Measurements from ENCODE around the gene COX14.

The COX14 gene

GRCh38 chr12:50157259-50157658 is 45.2 kb downstream of the COX14 start:
- Histone ChIP-seq H3K9me3 (ENCODE audit: control insufficient read depth, insufficient read depth, low read depth, low read length) (no peaks in the 10 kb centered on the region), H3K4me3 (ENCODE audit: low read depth, low read length) (no peak overlapping the region), H3K4me1 (ENCODE audit: control insufficient read depth, insufficient read depth, low read length) (no peaks in the 10 kb centered on the region), H3K36me3 (ENCODE audit: control insufficient read depth in 2 of 2, insufficient read depth in 1 of 2, low read length in 2 of 2) (peaks cover 3 to 6% of the 10 kb centered on the region in 2 experiments; a peak in 2 of 3 replicates), H3K27ac (ENCODE audit: extremely low read depth, low read depth, low read length) (no peak overlapping the region)
- ChIA-PET CTCF (interaction anchor here (0.6 to 1.3 kb wide), 4 partner anchors 15 to 148 kb away, joined by 3 to 6 read pairs (median 3); no protein-coding TSS in a partner anchor), POLR2A (interaction anchor here (0.7 to 0.8 kb wide), 2 partner anchors 10 to 18 kb away, joined by 3 to 4 read pairs; partner anchors contain the start of gene CERS5)
- TF ChIP-seq EGR2 (tag by site-specific recombination; IDR thresholded peaks at IDR 0.05; ENCODE audit: low read depth) (no peak), ZNF660 (tag by site-specific recombination; IDR thresholded peaks at IDR 0.05) (no peak), ZNF670 (tag by site-specific recombination; IDR thresholded peaks at IDR 0.05; ENCODE audit: low read depth) (no peak), ZNF140 (tag by site-specific recombination; IDR thresholded peaks at IDR 0.05) (no peak), RBAK (tag by site-specific recombination; IDR thresholded peaks at IDR 0.05) (no peak), KLF8 (tag by site-specific recombination; IDR thresholded peaks at IDR 0.05) (no peak), ZNF521 (tag by site-specific recombination; IDR thresholded peaks at IDR 0.05) (no peak), ZNF335 (tag by site-specific recombination; conservative IDR thresholded peaks at IDR 0.05) (no peak), HOXD13 (CRISPR knock-in tag; IDR thresholded peaks at IDR 0.05; ENCODE audit: borderline replicate concordance) (no peak), OVOL3 (tag by site-specific recombination; IDR thresholded peaks at IDR 0.05) (no peak), ZNF350 (tag by site-specific recombination; IDR thresholded peaks at IDR 0.05) (no peak), ZNF112 (tag by site-specific recombination; IDR thresholded peaks at IDR 0.05) (no peak), ZNF596 (tag by site-specific recombination; IDR thresholded peaks at IDR 0.05) (no peak), ZNF747 (tag by site-specific recombination; IDR thresholded peaks at IDR 0.05) (no peak), ZBTB48 (tag by site-specific recombination; IDR thresholded peaks at IDR 0.05) (no peak), ZFHX2 (tag by site-specific recombination; conservative IDR thresholded peaks at IDR 0.05) (no peak), ZNF558 (tag by site-specific recombination; IDR thresholded peaks at IDR 0.05) (no peak), ELK4 (IDR thresholded peaks at IDR 0.05; ENCODE audit: borderline replicate concordance, low read depth, low read length) (no peak)

- TF ChIP-seq ZNF112 (tag by site-specific recombination; IDR thresholded peaks at IDR 0.05) (no peak), ZNF830 (tag by site-specific recombination; IDR thresholded peaks at IDR 0.05; ENCODE audit: low read depth) (no peak), ZNF670 (tag by site-specific recombination; IDR thresholded peaks at IDR 0.05; ENCODE audit: low read depth) (no peak), WT1 (tag by site-specific recombination; IDR thresholded peaks at IDR 0.05) (no peak), SCRT2 (tag by site-specific recombination; IDR thresholded peaks at IDR 0.05) (peak; percentile 79), SCRT1 (tag by site-specific recombination; IDR thresholded peaks at IDR 0.05; ENCODE audit: borderline replicate concordance) (peak; percentile 71; the same call in 1 of the 2 replicates)
- Histone ChIP-seq H3K4me3 (ENCODE audit: low read depth, low read length) (no peak overlapping the region), H3K27ac (ENCODE audit: extremely low read depth, low read depth, low read length) (no peak overlapping the region), H3K4me1 (ENCODE audit: control insufficient read depth, insufficient read depth, low read length) (peaks cover 3% of the 10 kb centered on the region; the same call in 1 of the 2 replicates), H3K9me3 (ENCODE audit: control insufficient read depth, insufficient read depth, low read depth, low read length) (no peaks in the 10 kb centered on the region), H3K36me3 (ENCODE audit: control insufficient read depth in 2 of 2, insufficient read depth in 1 of 2, low read length in 2 of 2) (no peaks in the 10 kb centered on the region; a peak in 1 of 3 replicates)
- CTCF ChIA-PET = interaction anchor here (0.6 to 1.6 kb wide), 6 partner anchors 10 to 90 kb away, joined by 3 to 4 read pairs (median 4); partner anchors contain the start of gene COX14
- POLR2A ChIA-PET = no interaction called here
These were observed 48.6 kb downstream of the COX14 start for GRCh38 chr12:50160643-50161042.

GRCh38 chr12:50162230-50162629 is 50.2 kb downstream of the COX14 start:
- Histone ChIP-seq H3K4me1 (ENCODE audit: control insufficient read depth, insufficient read depth, low read length) (peaks cover 3% of the 10 kb centered on the region; the same call in 1 of the 2 replicates), H3K9me3 (ENCODE audit: control insufficient read depth, insufficient read depth, low read depth, low read length) (no peaks in the 10 kb centered on the region), H3K36me3 (ENCODE audit: control insufficient read depth in 2 of 2, insufficient read depth in 1 of 2, low read length in 2 of 2) (no peaks in the 10 kb centered on the region; a peak in 1 of 3 replicates), H3K4me3 (ENCODE audit: low read depth, low read length) (no peak overlapping the region), H3K27ac (ENCODE audit: extremely low read depth, low read depth, low read length) (no peak overlapping the region)
- ChIA-PET POLR2A (interaction anchor here (0.6 to 0.7 kb wide), 3 partner anchors 10 to 59 kb away, joined by 3 to 12 read pairs (median 3); no protein-coding TSS in a partner anchor), CTCF (interaction anchor here (0.7 to 0.8 kb wide), 2 partner anchors 123 to 395 kb away, joined by 3 to 5 read pairs; no protein-coding TSS in a partner anchor)
- TF ChIP-seq ZNF302 (tag by site-specific recombination; IDR thresholded peaks at IDR 0.05; ENCODE audit: low read depth) (no peak), ZNF830 (tag by site-specific recombination; IDR thresholded peaks at IDR 0.05; ENCODE audit: low read depth) (no peak), ZNF76 (tag by site-specific recombination; IDR thresholded peaks at IDR 0.05; ENCODE audit: borderline replicate concordance, low read depth) (no peak), PATZ1 (tag by site-specific recombination; IDR thresholded peaks at IDR 0.05) (no peak), ZBTB48 (tag by site-specific recombination; IDR thresholded peaks at IDR 0.05) (no peak), TCF7L2 (IDR thresholded peaks at IDR 0.05; ENCODE audit: borderline replicate concordance, low read depth, low read length) (no peak), SP2 (tag by site-specific recombination; IDR thresholded peaks at IDR 0.05) (no peak), ZNF398 (tag by site-specific recombination; IDR thresholded peaks at IDR 0.05) (no peak)

All from HEK293 (cell line).